Measurements from ENCODE around the gene BROX.
A peak's percentile ranks its signal among the peaks of the same experiment; 100 is the strongest.
"Not testable (repeated sequence)": the region's sequence is repeated elsewhere in the genome, so short reads cannot be mapped to it uniquely, and the experiment has no call there.

BROX gene

GRCh38 chr1:222712253-222713090 is at the start of gene BROX, which contains the start of gene AIDA:
BROX (plus strand) TSS chr1:222712564; CDS start chr1:222715700, 3,136 bp downstream.
AIDA (minus strand) TSS chr1:222712491; CDS start chr1:222712317, 174 bp downstream.
- peak within 1 kb of the TSS; percentile 94 to 98 for H3K27ac ChIP-seq
- no peak for TF ChIP-seq CTCF (IDR thresholded peaks at IDR 0.05)
- peak; percentile 96 for DNase-seq (ENCODE audit: low spot score)

GRCh38 chr1:222663431-222663934 is 48.9 kb upstream of the BROX start:
- H3K27ac ChIP-seq = no peak overlapping the region
- TF ChIP-seq CTCF (IDR thresholded peaks at IDR 0.05) = no peak

More at GRCh38 chr1:222712253-222713090, at the start of gene BROX, which contains the start of gene AIDA:
- H3K4me3 ChIP-seq = peak within 1 kb of the TSS; percentile 83

GRCh38 chr1:222665964-222666363 is 46.4 kb upstream of the BROX start:
- Histone ChIP-seq H3K4me3 (no peak overlapping the region), H3K27ac (no peak overlapping the region)
- DNase-seq (ENCODE audit: low spot score) = no peak
- TF ChIP-seq CTCF (IDR thresholded peaks at IDR 0.05) = no peak

More at GRCh38 chr1:222663431-222663934, 48.9 kb upstream of the BROX start:
- H3K4me3 ChIP-seq = no peak overlapping the region
- DNase-seq (ENCODE audit: low spot score) = no peak

GRCh38 chr1:222668184-222668583 is 44.2 kb upstream of the BROX start:
- DNase-seq (ENCODE audit: low spot score); H3K27ac ChIP-seq; H3K4me3 ChIP-seq: not testable (repeated sequence)

- H3K4me3 ChIP-seq; H3K27ac ChIP-seq; DNase-seq (ENCODE audit: low spot score): not testable (repeated sequence)
Observed at GRCh38 chr1:222669107-222669506, 43.3 kb upstream of the BROX start.

- H3K4me3 ChIP-seq = no peak overlapping the region
- H3K27ac ChIP-seq = no peak overlapping the region
- TF ChIP-seq CTCF (IDR thresholded peaks at IDR 0.05) = no peak
- no peak for DNase-seq (ENCODE audit: low spot score)
Observed at GRCh38 chr1:222670110-222670509, 42.3 kb upstream of the BROX start.

GRCh38 chr1:222680080-222680479 is 32.3 kb upstream of the BROX start:
- no peak for DNase-seq (ENCODE audit: low spot score)
- Histone ChIP-seq H3K4me3 (no peak overlapping the region), H3K27ac (no peak overlapping the region)
- no peak for TF ChIP-seq CTCF (IDR thresholded peaks at IDR 0.05)

- no peak for DNase-seq (ENCODE audit: low spot score)
- Histone ChIP-seq H3K4me3 (no peak overlapping the region), H3K27ac (no peak overlapping the region)
- TF ChIP-seq CTCF (IDR thresholded peaks at IDR 0.05) = no peak
Observed at GRCh38 chr1:222691016-222691415, 21.3 kb upstream of the BROX start.
